Ishikawa (cell line): ENCODE data around the gene PRCC.

ENCODE experiments used
- CEBPB ChIP-seq: IDR thresholded peaks from 2 replicates; pipeline ENCODE4 v1.6.1; 2012
- CREB1 ChIP-seq: IDR thresholded peaks from 2 replicates; pipeline ENCODE4 v1.6.1; 2012; ENCODE audit warnings: low read depth
- EGR1 ChIP-seq: IDR thresholded peaks from 2 replicates; pipeline ENCODE4 v1.6.1; 2012
- EP300 ChIP-seq: IDR thresholded peaks from 2 replicates; pipeline ENCODE4 v1.6.1; 2012; ENCODE audit warnings: borderline replicate concordance
- FOXM1 ChIP-seq: IDR thresholded peaks from 2 replicates; pipeline ENCODE4 v1.6.1; 2012; ENCODE audit warnings: low read depth, borderline replicate concordance
- NFIC ChIP-seq: IDR thresholded peaks from 2 replicates; pipeline ENCODE4 v1.6.1; 2012
- RAD21 ChIP-seq: IDR thresholded peaks from 2 replicates; pipeline ENCODE4 v1.6.1; 2012; ENCODE audit warnings: low read depth
- TAF1 ChIP-seq: IDR thresholded peaks from 2 replicates; pipeline ENCODE4 v1.6.1; 2012; ENCODE audit warnings: low read depth, mild to moderate bottlenecking
- TCF12 ChIP-seq: IDR thresholded peaks from 2 replicates; pipeline ENCODE4 v1.6.1; 2012; ENCODE audit warnings: low read depth
- TEAD4 ChIP-seq: IDR thresholded peaks from 2 replicates; pipeline ENCODE4 v1.6.1; 2012
- YY1 ChIP-seq: IDR thresholded peaks from 2 replicates; pipeline ENCODE4 v1.6.1; 2012; ENCODE audit warnings: low read depth
- ZBTB7A ChIP-seq: IDR thresholded peaks from 2 replicates; pipeline ENCODE4 v1.6.1; 2012; ENCODE audit warnings: low read depth
- TF ChIP-seq, protein P1 (sequence below): IDR thresholded peaks from 2 replicates; pipeline ENCODE4 v1.6.1; 2012
- TF ChIP-seq, protein P2 (sequence below): IDR thresholded peaks from 2 replicates; pipeline ENCODE4 v1.6.1; 2012; ENCODE audit warnings: low read depth, mild to moderate bottlenecking
- TF ChIP-seq, protein P3 (sequence below): IDR thresholded peaks from 2 replicates; pipeline ENCODE4 v1.6.1; 2012

The PRCC gene

DNA sequence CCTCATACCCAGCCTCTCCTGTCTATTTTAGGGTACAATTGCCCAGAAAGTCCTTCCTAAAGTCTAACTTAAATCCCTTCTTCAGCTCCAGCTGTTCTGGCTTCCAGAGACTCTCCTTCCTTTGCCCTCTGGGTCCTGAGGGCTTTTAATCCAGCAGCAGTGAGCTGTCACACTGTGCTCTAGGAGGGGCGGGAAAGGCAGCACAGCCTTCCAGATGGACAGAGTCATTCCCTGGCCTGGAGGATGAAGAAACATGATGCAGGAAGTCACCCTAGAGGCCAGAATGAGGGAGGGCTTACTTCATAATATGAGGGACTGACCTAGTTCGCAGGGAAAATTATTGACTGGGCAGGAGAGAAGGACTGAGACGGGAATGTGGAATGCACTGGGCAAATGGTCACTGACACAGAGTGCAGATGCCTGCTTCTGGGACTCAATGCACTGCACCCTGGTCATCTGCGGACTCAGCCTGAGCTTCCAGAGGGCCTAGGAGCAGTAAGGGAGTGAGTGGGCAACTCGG lies 48.0 kb downstream of the PRCC start:
- TF ChIP-seq, protein P1, sequence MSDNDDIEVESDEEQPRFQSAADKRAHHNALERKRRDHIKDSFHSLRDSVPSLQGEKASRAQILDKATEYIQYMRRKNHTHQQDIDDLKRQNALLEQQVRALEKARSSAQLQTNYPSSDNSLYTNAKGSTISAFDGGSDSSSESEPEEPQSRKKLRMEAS: no peak
- TF ChIP-seq, protein P2, sequence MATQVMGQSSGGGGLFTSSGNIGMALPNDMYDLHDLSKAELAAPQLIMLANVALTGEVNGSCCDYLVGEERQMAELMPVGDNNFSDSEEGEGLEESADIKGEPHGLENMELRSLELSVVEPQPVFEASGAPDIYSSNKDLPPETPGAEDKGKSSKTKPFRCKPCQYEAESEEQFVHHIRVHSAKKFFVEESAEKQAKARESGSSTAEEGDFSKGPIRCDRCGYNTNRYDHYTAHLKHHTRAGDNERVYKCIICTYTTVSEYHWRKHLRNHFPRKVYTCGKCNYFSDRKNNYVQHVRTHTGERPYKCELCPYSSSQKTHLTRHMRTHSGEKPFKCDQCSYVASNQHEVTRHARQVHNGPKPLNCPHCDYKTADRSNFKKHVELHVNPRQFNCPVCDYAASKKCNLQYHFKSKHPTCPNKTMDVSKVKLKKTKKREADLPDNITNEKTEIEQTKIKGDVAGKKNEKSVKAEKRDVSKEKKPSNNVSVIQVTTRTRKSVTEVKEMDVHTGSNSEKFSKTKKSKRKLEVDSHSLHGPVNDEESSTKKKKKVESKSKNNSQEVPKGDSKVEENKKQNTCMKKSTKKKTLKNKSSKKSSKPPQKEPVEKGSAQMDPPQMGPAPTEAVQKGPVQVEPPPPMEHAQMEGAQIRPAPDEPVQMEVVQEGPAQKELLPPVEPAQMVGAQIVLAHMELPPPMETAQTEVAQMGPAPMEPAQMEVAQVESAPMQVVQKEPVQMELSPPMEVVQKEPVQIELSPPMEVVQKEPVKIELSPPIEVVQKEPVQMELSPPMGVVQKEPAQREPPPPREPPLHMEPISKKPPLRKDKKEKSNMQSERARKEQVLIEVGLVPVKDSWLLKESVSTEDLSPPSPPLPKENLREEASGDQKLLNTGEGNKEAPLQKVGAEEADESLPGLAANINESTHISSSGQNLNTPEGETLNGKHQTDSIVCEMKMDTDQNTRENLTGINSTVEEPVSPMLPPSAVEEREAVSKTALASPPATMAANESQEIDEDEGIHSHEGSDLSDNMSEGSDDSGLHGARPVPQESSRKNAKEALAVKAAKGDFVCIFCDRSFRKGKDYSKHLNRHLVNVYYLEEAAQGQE: no peak
- TF ChIP-seq YY1 (no peak), ZBTB7A (no peak), FOXM1 (no peak), CREB1 (no peak), CEBPB (no peak), TCF12 (no peak), NFIC (no peak), RAD21 (no peak), TAF1 (no peak), TEAD4 (no peak), EGR1 (no peak), EP300 (no peak)
- TF ChIP-seq, protein P3, sequence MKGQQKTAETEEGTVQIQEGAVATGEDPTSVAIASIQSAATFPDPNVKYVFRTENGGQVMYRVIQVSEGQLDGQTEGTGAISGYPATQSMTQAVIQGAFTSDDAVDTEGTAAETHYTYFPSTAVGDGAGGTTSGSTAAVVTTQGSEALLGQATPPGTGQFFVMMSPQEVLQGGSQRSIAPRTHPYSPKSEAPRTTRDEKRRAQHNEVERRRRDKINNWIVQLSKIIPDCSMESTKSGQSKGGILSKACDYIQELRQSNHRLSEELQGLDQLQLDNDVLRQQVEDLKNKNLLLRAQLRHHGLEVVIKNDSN: no peak

DNA sequence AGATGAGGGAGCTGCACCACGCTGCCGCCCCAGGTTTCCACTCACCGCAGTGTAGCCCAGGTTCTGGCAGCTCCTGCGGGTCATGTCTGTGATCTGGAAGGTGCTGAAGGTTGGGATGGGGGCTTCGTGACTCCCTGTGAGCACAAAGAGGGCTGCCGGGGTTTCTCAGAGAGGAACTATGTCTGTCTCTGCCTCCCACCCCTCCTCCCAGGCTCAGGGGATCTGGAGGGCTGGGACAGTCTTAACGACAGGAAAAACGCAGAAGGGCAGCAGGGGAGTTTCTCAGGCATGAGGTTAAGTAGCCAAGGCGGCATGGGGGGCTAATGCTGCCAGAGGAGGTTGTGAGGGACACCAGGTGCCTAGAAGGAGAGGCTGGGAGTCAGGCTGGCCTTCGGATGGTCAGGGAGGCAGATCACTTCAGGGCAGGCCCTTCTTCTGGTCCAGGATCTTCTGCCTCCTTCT lies 48.7 kb downstream of the PRCC start:
- TF ChIP-seq TAF1 (no peak), ZBTB7A (no peak), RAD21 (no peak), TCF12 (no peak), EGR1 (no peak), YY1 (no peak), CEBPB (no peak), NFIC (no peak), CREB1 (no peak), EP300 (no peak), FOXM1 (no peak), TEAD4 (no peak)
- TF ChIP-seq, protein P2: no peak
- TF ChIP-seq, protein P1: no peak
- TF ChIP-seq, protein P3: no peak

DNA sequence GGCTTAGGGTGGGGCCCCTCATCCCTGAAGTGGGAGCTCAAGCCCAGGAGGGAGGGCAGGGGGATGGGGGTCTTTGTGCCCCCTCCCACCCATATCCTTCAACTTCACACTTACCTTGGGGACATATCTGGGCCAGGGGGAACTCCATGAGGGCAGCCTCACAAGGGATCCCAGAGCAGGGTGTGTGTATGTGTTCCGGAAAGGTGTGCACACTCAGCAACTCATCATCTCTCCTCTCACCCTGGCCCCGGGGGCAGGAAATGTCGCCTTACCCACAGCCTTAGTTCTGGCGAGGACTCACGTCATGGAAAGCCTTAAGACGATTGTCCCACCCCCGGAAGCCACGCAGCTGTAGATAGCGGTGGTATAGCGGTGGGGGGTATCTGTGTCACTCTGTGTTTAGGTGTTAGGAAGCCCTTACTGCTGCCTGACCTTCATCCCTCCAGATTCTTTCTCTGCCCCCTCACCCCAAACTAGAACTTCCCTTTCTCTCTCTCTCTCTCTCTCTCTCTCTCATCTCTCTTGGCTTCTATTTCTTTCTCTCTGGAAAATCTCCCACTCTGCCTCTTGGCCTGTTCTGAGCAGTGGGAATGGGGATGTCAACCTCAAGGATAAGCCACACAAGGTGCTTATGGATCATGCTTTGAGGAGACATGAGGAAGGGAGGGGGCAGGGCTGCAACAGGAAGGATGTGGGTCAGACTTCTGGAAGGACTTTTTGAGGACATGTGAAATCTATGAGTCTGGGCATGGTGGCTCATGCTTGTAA lies 49.4 kb downstream of the PRCC start, which contains the start of gene SH2D2A:
Gene SH2D2A (minus strand): TSS at position 288 of the 768 bp plus-strand sequence. CDS start 140 bp downstream, at position 148.
- TF ChIP-seq NFIC (no peak), YY1 (no peak), EGR1 (no peak), TEAD4 (no peak), TCF12 (no peak), EP300 (no peak), ZBTB7A (no peak), CEBPB (no peak), FOXM1 (no peak), CREB1 (no peak), RAD21 (no peak), TAF1 (no peak)
- TF ChIP-seq, protein P3: no peak
- TF ChIP-seq, protein P2: no peak
- TF ChIP-seq, protein P1: no peak
